Ovary (tissue), 9 donors: Measurements from ENCODE around the gene CDC7. TPM values are rescaled to one million over a fixed set of nuclear protein-coding genes. Genes with fewer than 3 reads are reported as not detected.

Experiments used
- DNase-seq, 5 donors: peaks; one replicate each; pipeline ENCODE4 v3.0.0-alpha.2; 2019 to 2020
- H3K27ac ChIP-seq, 2 donors: fragments of 200-600 bp; one replicate each; pipeline versions ENCODE4 v1.5.1 to v1.8.0; 2019 to 2022
- H3K27me3 ChIP-seq: fragments of 200-600 bp; one replicate; pipeline ENCODE4 v1.8.0; 2022
- H3K36me3 ChIP-seq: fragments of 200-600 bp; sonication (generic); one replicate; pipeline ENCODE4 v1.5.1; 2019
- H3K4me1 ChIP-seq: one replicate; pipeline ENCODE4 v1.8.1; 2013; ENCODE audit warnings: mild to moderate bottlenecking, moderate library complexity; ENCODE audit not compliant: insufficient read depth
- H3K4me3 ChIP-seq: fragments of 200-600 bp; sonication (generic); one replicate; pipeline ENCODE4 v1.5.1; 2017
- H3K9me3 ChIP-seq, 2 donors: fragments of 200-600 bp in 1 of 2; sonication (generic) in 1 of 2; one replicate each; pipeline versions ENCODE4 v1.5.1 to v1.8.1; 2013 to 2019; ENCODE audit warnings: mild to moderate bottlenecking in 1 of 2, moderate library complexity in 1 of 2
- CTCF ChIP-seq, 3 donors: fragments of 450-650 bp in 2 of 3; fragments of 200-600 bp in 1 of 3; IDR thresholded peaks; one replicate each; pipeline versions ENCODE4 v1.5.1 to v1.8.0; 2016 to 2022; ENCODE audit warnings: antibody characterized with exemption in 3 of 3, mild to moderate bottlenecking in 1 of 3
- EP300 ChIP-seq: sonication (generic); formaldehyde crosslinking; IDR thresholded peaks from one replicate; pipeline ENCODE4 v1.6.1; 2017; ENCODE audit warnings: antibody characterized with exemption
- POLR2A ChIP-seq: fragments of 450-650 bp; IDR thresholded peaks from one replicate; pipeline ENCODE4 v1.6.1; 2017; ENCODE audit warnings: antibody characterized with exemption, mild to moderate bottlenecking, moderate library complexity
- WGBS, 3 donors: extraction: QIAGEN DNeasy Blood & Tissue Kit in 1 of 3; methylation state at CpG; one replicate each; pipeline versions ENCODE4 v1.1.5 to v1.1.7; 2013 to 2017; 5-methylcytosine and 5-hydroxymethylcytosine counted together
- intact Hi-C, 4 donors: fragments of 100-400 bp; cut with DNase I; formaldehyde crosslinking; loops; one replicate each; pipeline versions ENCODE4 v1.11.0 to v1.15.1; 2022 to 2023
- polyA plus RNA-seq, 2 donors: library from polyadenylated mRNA; stranded (reverse); fragments of 200-250 nt in 1 of 2; fragments of 350-450 nt in 1 of 2; fragmentation: Illumina TruSeq in 1 of 2; extraction: RNeasy Lipid Tissue Mini Kit (QIAGEN cat#74804) in 1 of 2; gene quantifications; one replicate each; pipeline ENCODE4 v1.2.3, GENCODE V29; 2013 to 2014
- total RNA-seq, 7 donors: library from RNA; depleted of rRNA in 2 of 7; stranded (reverse); fragments of >200 nt in 2 of 7; fragmentation: NEBNext Ultra II Directional in 3 of 7; extraction: Animal tissue kit (Norgen Biotek cat#: 25700) in 3 of 7; gene quantifications; one replicate each; pipeline versions ENCODE4 v1.1.0 to v1.2.4, GENCODE V29; 2016 to 2023
- donor health status: DM: no; HTN: no; CAD: no; lungs with moderate emphysema.
- donor health status: DM: no; HTN: no; CAD: no.
- donor health status: Bipolar disorder and iron deficiency.
- donor health status: DM: yes; HTN: yes; CAD: no.
- donor health status: DM: no; HTN: no; CAD: no.
- donor health status: DM: yes; HTN: yes; CAD: no.

The CDC7 gene
- total and polyA plus RNA-seq, 9 donors, result 1.2 to 5.5 (median 2.9) TPM

DNA sequence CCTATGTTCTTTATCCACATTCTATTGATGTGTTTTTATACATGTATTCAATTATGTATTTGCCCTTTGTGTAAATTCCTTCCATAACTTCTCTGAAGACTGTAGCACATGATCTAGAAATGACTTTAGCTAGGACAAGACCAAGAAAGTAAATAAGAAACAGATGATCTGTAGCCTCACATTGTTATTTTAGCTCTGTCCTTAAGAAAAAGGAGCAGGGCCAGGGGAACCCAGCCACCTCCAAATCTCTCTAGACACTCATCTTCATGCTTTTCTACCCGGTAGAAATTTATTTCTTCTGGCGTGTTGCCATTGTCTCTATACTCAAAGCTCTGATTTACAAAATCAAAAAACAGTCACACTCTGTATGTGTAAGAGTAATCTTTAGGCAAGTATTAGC lies 27.1 kb downstream of the CDC7 start:
- Histone ChIP-seq H3K27ac (no peak overlapping the region), H3K36me3 (no peaks in the 10 kb centered on the region), H3K9me3 (no peaks in the 10 kb centered on the region), H3K4me1 (peaks cover 1% of the 10 kb centered on the region), H3K4me3 (no peak overlapping the region), H3K27me3 (no peaks in the 10 kb centered on the region)
- intact Hi-C loops, result no loop called here
- no peak for TF ChIP-seq EP300
- no peak for TF ChIP-seq CTCF (IDR thresholded peaks at IDR 0.05)
- 60 to 68% (median 67%) methylated on average over 2 of the region's 2 CpGs for WGBS, 3 donors
- DNase-seq, result no peak

DNA sequence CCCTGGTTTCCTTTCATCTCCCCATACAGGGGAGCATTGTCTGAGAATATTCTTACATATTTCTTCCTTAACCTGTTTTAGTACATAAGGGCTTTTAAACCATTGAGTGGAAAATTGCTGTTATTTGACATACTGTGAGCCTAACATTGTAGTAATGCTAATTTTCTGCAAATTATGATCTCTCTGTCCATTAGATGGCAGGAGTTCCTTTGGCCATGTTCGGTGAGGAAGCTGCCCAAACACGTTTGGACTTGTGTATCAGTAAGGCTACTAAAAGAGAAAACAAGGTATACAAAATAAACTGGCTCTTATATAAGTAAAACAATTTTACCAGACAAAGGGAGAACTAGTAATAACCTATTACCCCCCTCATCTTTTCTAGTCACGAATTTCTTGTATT lies 29.2 kb downstream of the CDC7 start:
- DNase-seq, result no peak
- Histone ChIP-seq H3K36me3 (no peaks in the 10 kb centered on the region), H3K27ac (no peak overlapping the region), H3K4me1 (peaks cover 1% of the 10 kb centered on the region), H3K4me3 (no peak overlapping the region), H3K9me3 (no peaks in the 10 kb centered on the region), H3K27me3 (no peaks in the 10 kb centered on the region)
- 72 to 82% (median 80%) methylated on average over 3 of the region's 3 CpGs for WGBS, 3 donors
- no peak for TF ChIP-seq CTCF (IDR thresholded peaks at IDR 0.05)
- no peak for TF ChIP-seq EP300
- no peak for TF ChIP-seq POLR2A
- intact Hi-C loops, result no loop called here

DNA sequence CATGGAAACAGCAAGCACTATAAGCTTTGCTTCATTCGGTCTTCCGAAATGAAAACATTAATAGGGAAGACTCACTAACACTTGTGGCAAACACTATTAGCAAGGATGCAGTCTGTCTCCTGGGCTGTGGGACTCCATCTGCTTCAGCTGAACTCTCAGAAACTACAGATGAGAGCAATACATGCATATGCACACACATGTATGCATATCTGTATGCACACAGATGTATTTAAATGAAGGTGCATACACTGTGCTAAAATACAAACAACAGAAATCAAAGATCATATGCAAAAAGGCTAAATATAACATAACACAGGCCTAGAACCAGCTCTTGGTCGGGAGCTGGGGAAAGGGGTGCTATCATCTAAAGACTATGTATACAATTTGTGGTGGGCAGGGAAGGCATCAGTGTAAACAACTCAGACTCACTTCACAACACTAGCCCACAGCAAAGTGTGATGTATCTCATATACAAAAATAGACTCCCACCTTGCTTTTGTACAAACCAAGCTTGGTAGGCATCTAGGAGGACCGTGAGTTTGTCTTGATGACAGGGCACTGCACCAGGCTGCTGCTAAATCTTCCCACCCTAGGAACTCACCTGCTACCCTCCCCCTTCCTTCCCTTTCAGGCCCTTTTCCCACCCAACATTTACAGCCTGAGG lies 32.8 kb downstream of the CDC7 start:
- intact Hi-C loops, result no loop called here
- WGBS, 3 donors, result 92 to 93% (median 93%) methylated on average over 4 of the region's 4 CpGs
- no peak for TF ChIP-seq EP300
- TF ChIP-seq CTCF (IDR thresholded peaks at IDR 0.05), result no peak
- TF ChIP-seq POLR2A, result no peak

DNA sequence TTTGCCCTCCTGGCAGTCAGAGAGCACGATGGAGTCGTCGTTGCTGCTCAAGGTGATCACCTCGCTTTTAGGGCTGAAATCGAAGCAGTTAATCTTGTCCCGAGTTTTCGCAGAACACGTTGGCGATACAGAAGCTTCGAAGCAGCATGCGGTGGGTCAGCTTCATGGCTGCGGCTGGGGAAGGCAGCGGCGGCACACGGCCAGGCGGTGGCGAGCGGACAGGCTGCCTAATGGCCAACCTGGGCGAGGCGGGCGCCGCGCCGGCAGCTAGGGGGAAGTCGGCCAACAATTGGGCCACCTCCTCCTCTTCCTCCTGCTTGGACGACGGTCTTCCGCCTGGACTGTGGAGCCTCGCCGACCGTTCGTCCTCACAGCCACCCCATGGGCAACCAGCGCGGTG lies 34.8 kb downstream of the CDC7 start:
- 97% methylated on average over 34 of the region's 34 CpGs for WGBS, 3 donors
- peaks cover 2% of the 10 kb centered on the region for H3K4me1 ChIP-seq
- intact Hi-C loops, result no loop called here
- H3K36me3 ChIP-seq, result no peaks in the 10 kb centered on the region
- DNase-seq, result no peak
- no peak overlapping the region for H3K4me3 ChIP-seq
- H3K27me3 ChIP-seq, result no peaks in the 10 kb centered on the region
- H3K9me3 ChIP-seq, result no peaks in the 10 kb centered on the region
- no peak overlapping the region for H3K27ac ChIP-seq
- TF ChIP-seq POLR2A (no peak), CTCF (IDR thresholded peaks at IDR 0.05) (no peak), EP300 (no peak)

More for the DNA sequence above, 32.8 kb downstream of the CDC7 start:
- Histone ChIP-seq H3K27me3 (no peaks in the 10 kb centered on the region), H3K4me1 (peaks cover 2% of the 10 kb centered on the region), H3K27ac (no peak overlapping the region), H3K36me3 (no peaks in the 10 kb centered on the region), H3K9me3 (no peaks in the 10 kb centered on the region), H3K4me3 (no peak overlapping the region)
- DNase-seq, result no peak
